Lower lobe of right lung (tissue), 2 donors: ENCODE measurements around the gene ORMDL2. TPM values are rescaled to one million over a fixed set of nuclear protein-coding genes. Genes with fewer than 3 reads are reported as not detected.

Experiments used
- ATAC-seq, 2 donors: fragments of 200-7000 bp; cut with Tn5 transposase; one replicate each; pipeline ENCODE4 v1.9.1; 2020 to 2022; ENCODE audit warnings: mild to moderate bottlenecking in 2 of 2, moderate library complexity in 2 of 2
- DNase-seq: peaks from one replicate; pipeline ENCODE4 v3.0.0-alpha.2; 2020
- H3K27ac ChIP-seq: fragments of 200-600 bp; one replicate; pipeline ENCODE4 v1.8.0; 2022
- H3K27me3 ChIP-seq: fragments of 200-600 bp; one replicate; pipeline ENCODE4 v1.8.0; 2022; ENCODE audit warnings: low read depth
- H3K36me3 ChIP-seq: fragments of 200-600 bp; one replicate; pipeline ENCODE4 v1.8.0; 2022; ENCODE audit warnings: mild to moderate bottlenecking
- H3K4me1 ChIP-seq: fragments of 200-600 bp; one replicate; pipeline ENCODE4 v1.8.0; 2022
- H3K4me3 ChIP-seq: fragments of 200-600 bp; one replicate; pipeline ENCODE4 v1.8.0; 2022; ENCODE audit warnings: mild to moderate bottlenecking
- H3K9me3 ChIP-seq: fragments of 200-600 bp; one replicate; pipeline ENCODE4 v1.8.0; 2022
- CTCF ChIP-seq: fragments of 200-600 bp; IDR thresholded peaks from one replicate; pipeline ENCODE4 v1.8.0; 2022; ENCODE audit warnings: antibody characterized with exemption, mild to moderate bottlenecking
- intact Hi-C: fragments of 100-400 bp; cut with DNase I; formaldehyde crosslinking; loops from one replicate; pipeline ENCODE4 v1.11.0; 2022
- total RNA-seq: library from RNA; stranded (reverse); fragmentation: NEBNext Ultra II Directional; extraction: Animal tissue kit (Norgen Biotek cat#: 25700); gene quantifications from one replicate; pipeline ENCODE4 v1.2.1, GENCODE V29; 2021
- donor health status: DM: no; HTN: yes; CAD: no; lungs with severe emphysema.

The ORMDL2 gene
- total RNA-seq, 1 donor from 2014 or later = 49.6 TPM

GRCh38 chr12:55824726-55825125, 6.9 kb downstream of the ORMDL2 start:
- Histone ChIP-seq H3K27ac (no peak overlapping the region), H3K4me1 (peaks cover 48% of the 10 kb centered on the region), H3K36me3 (peaks cover 50% of the 10 kb centered on the region), H3K9me3 (no peaks in the 10 kb centered on the region), H3K27me3 (no peaks in the 10 kb centered on the region), H3K4me3 (no peak overlapping the region)
- no peak for TF ChIP-seq CTCF
- DNase-seq (no peak), ATAC-seq (no peak)
- intact Hi-C loops = no loop called here

- no peak for DNase-seq
- Histone ChIP-seq H3K9me3 (no peaks in the 10 kb centered on the region), H3K4me1 (peaks cover 63% of the 10 kb centered on the region), H3K27ac (no peak overlapping the region), H3K36me3 (peaks cover 20% of the 10 kb centered on the region), H3K4me3 (no peak overlapping the region), H3K27me3 (no peaks in the 10 kb centered on the region)
- ATAC-seq = no peak
- intact Hi-C loops = no loop called here
- TF ChIP-seq CTCF = no peak
Observed at GRCh38 chr12:55827806-55828205, 10.0 kb downstream of the ORMDL2 start.

GRCh38 chr12:55828357-55828756, 10.5 kb downstream of the ORMDL2 start:
- no peak for ATAC-seq
- no peak for TF ChIP-seq CTCF
- intact Hi-C loops = no loop called here
- Histone ChIP-seq H3K9me3 (no peaks in the 10 kb centered on the region), H3K4me1 (peaks cover 63% of the 10 kb centered on the region), H3K27me3 (no peaks in the 10 kb centered on the region), H3K36me3 (peaks cover 18% of the 10 kb centered on the region), H3K27ac (peak overlapping the region; percentile 94), H3K4me3 (peak overlapping the region; percentile 93)
- no peak for DNase-seq

- ATAC-seq = peak; percentile 34 to 46
- DNase-seq = peak; percentile 77
Observed at GRCh38 chr12:55829967-55830600, 12.2 kb downstream of the ORMDL2 start.

GRCh38 chr12:55830601-55831446, 13.0 kb downstream of the ORMDL2 start:
- peak overlapping the region; percentile 94 for H3K27ac ChIP-seq
- TF ChIP-seq CTCF = no peak
- intact Hi-C loops = no loop called here
- peak overlapping the region; percentile 93 for H3K4me3 ChIP-seq
- H3K9me3 ChIP-seq = no peaks in the 10 kb centered on the region
- ATAC-seq (peak; percentile 20 to 67), DNase-seq (peak; percentile 79)
- H3K36me3 ChIP-seq = peaks cover 16% of the 10 kb centered on the region
- peaks cover 48% of the 10 kb centered on the region for H3K4me1 ChIP-seq
- H3K27me3 ChIP-seq = no peaks in the 10 kb centered on the region

More at GRCh38 chr12:55829967-55830600, 12.2 kb downstream of the ORMDL2 start:
- Histone ChIP-seq H3K27me3 (no peaks in the 10 kb centered on the region), H3K9me3 (no peaks in the 10 kb centered on the region), H3K4me3 (peak overlapping the region; percentile 93), H3K27ac (peak overlapping the region; percentile 94), H3K4me1 (peaks cover 54% of the 10 kb centered on the region), H3K36me3 (peaks cover 13% of the 10 kb centered on the region)
- TF ChIP-seq CTCF = no peak
- intact Hi-C loops = no loop called here
